Measurements from ENCODE around the gene LPAR5.
"Not testable (repeated sequence)": the region's sequence is repeated elsewhere in the genome, so short reads cannot be mapped to it uniquely, and the experiment has no call there.

The LPAR5 gene

DNA sequence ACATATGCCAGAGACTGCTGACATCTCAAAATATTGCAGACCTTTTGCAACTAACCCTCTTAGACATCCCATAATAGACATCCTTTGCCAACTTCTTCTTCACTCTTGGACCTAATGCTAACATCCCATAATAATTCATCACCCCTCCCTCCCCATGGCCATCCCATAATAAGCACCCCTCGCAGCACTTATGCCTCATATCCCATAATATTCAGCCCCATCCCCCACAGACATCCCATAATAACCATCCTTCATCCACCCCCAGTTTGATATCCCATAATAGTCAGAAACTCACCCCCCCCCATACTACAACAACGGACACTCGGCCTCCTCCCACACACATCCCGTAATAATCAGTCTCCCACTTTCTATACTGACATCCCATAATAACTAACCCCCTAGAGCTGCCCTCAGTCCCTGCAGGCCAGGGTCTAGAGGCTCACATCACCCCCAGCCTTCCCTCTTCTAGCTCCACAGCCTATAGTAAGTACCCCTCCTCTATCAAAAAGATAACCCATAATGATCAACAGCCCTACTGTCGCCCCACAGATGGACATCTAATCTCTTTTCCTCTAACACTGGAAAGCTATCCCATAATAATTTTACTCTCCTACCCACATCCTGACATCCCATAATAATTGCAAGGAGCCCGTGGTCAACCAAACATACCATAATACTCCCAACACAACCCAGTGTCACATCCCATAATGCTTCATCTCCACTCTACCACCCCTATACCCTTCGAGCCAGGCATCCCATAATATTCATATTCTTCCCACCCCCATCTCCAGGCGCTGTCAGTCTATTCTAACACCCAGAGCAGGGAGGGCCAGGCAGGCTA lies 27.8 kb downstream of the LPAR5 start:
- H3K4me3 ChIP-seq (ENCODE audit: low read length), result no peak overlapping the region
- no peak for TF ChIP-seq ZNF274 (IDR thresholded peaks at IDR 0.05; ENCODE audit: low read depth, low read length)

DNA sequence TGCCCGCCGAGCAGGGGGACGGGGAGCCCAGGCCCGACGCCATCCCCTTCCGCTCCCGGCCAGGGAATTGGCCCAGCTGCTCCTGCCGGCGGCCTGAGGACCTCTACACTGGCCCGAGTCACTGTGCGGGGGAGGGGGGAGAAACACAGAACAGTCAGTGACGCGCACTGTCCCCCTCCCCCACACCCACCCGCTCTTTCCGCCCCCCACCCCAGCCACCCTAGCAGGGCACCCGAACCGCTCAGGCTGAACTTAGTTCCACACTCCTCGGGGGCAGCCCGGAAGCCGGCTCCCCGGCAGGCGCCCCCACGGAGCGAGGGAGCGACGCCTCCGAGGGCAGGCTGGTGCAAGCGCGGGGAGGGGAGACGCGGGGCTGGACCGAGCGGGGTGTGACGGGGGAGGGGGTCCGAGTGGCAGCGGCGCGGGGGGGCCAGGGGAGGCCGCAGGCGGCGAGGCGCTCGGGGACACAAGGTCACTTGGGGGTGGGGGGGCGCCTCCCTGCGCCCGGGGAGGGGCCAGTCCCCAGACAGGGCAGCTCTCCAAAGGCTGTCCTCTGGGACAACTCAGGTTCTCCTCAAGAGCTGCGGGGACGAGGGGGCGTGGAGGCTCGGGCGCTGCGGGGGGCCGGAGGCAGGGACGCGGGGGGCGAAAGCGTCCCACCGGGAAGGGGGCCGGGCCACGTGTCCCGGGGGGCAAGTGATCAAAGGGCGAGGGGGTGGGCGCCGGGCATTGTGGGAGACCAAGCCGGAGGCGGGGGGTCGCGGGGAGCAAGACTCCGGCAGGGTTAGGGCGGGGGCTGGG lies 29.2 kb downstream of the LPAR5 start:
- no peak for TF ChIP-seq ZNF274 (IDR thresholded peaks at IDR 0.05; ENCODE audit: low read depth, low read length)
- peak overlapping the region; percentile 82 for H3K4me3 ChIP-seq (ENCODE audit: low read length)

- no peak for TF ChIP-seq ZNF274 (IDR thresholded peaks at IDR 0.05; ENCODE audit: low read depth, low read length)
Measured at GRCh38 chr12:6605421-6606330, 30.1 kb downstream of the LPAR5 start.

GRCh38 chr12:6604259-6605029 lies 31.3 kb downstream of the LPAR5 start:
- peak overlapping the region; percentile 82 for H3K4me3 ChIP-seq (ENCODE audit: low read length)

More at GRCh38 chr12:6605421-6606330, 30.1 kb downstream of the LPAR5 start:
- peak overlapping the region; percentile 82 for H3K4me3 ChIP-seq (ENCODE audit: low read length)

DNA sequence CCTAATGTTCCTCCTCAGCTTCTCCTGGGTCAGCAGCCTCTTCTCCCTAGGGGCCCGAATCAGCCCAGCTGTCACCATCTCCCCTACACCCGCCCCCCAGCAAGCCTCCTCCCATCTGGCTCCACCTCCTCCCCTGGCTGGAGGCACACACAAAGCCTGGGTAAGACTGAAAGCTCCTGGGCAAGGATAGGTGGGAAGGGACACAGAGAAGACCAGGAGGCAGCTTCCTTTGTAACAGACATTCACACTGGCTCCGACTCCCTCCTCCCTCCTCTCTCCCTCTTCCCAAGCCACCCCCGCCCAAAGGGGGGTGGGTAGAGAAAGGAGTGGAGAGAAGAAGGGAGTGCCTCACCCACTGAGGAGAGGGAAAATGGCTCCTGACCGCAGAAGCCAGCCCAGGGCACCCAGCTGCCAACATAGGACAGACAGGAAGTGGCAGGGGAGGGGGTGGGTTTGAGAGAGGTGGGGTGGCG lies 32.6 kb downstream of the LPAR5 start:
- TF ChIP-seq ZNF274 (IDR thresholded peaks at IDR 0.05; ENCODE audit: low read depth, low read length), result no peak
- no peak overlapping the region; the same call in 1 of the 2 replicates for H3K4me3 ChIP-seq (ENCODE audit: low read length)

More at GRCh38 chr12:6604259-6605029, 31.3 kb downstream of the LPAR5 start:
- TF ChIP-seq ZNF274 (IDR thresholded peaks at IDR 0.05; ENCODE audit: low read depth, low read length), result no peak

- no peak for TF ChIP-seq ZNF274 (IDR thresholded peaks at IDR 0.05; ENCODE audit: low read depth, low read length)
- no peak overlapping the region for H3K4me3 ChIP-seq (ENCODE audit: low read length)
Measured at GRCh38 chr12:6602526-6602925, 33.2 kb downstream of the LPAR5 start.

DNA sequence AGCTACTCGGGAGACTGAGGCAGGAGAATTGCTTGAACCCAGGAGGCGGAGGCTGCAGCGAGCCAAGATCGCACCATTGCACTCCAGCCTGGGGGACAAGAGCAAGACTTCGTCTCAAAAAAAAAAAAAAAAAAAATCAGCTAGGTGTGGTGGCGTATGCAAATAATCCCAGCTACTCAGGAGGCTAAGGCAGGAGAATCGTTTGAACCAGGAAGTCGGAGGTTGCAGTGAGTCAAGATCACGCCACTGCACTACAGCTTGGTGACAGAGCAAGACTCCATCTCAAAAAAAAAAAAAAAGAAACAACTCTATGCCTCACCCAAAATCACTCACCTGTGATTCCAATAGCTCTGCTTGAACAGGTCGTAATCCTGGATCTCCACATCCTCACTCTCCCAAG lies 40.1 kb downstream of the LPAR5 start:
- not testable (repeated sequence) for H3K4me3 ChIP-seq (ENCODE audit: low read length)

- TF ChIP-seq ZNF274 (IDR thresholded peaks at IDR 0.05; ENCODE audit: low read depth, low read length), result no peak
- no peak overlapping the region for H3K4me3 ChIP-seq (ENCODE audit: low read length)
Measured at GRCh38 chr12:6592087-6592486, 43.7 kb downstream of the LPAR5 start.

GRCh38 chr12:6586569-6586968 lies 49.2 kb downstream of the LPAR5 start:
- H3K4me3 ChIP-seq (ENCODE audit: low read length), result not testable (repeated sequence)

- TF ChIP-seq ZNF274 (IDR thresholded peaks at IDR 0.05; ENCODE audit: low read depth, low read length), result no peak
Measured at GRCh38 chr12:6584293-6584692, 51.5 kb downstream of the LPAR5 start.

GRCh38 chr12:6582959-6583358 lies 52.8 kb downstream of the LPAR5 start:
- no peak overlapping the region for H3K4me3 ChIP-seq (ENCODE audit: low read length)
- no peak for TF ChIP-seq ZNF274 (IDR thresholded peaks at IDR 0.05; ENCODE audit: low read depth, low read length)

More at GRCh38 chr12:6584293-6584692, 51.5 kb downstream of the LPAR5 start:
- no peak overlapping the region for H3K4me3 ChIP-seq (ENCODE audit: low read length)

DNA sequence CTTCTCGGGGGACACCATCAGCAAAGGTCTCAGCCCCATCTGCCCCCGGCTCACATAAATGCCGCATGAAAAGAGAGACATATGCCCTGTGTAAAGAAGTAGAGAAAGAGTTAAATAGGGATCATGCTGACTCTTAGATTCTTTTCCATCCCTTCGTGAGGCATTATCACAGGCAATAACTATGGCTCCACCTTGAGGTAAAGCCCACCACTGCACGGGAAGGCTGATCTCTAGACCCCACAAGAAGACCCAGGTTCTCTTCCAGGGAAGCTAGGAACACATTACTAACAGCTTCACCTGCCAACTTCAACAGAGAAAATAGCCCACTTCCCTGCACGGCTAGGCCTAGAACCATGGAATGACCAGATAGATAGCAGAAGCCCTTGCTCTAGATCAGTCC lies 53.6 kb downstream of the LPAR5 start:
- no peak for TF ChIP-seq ZNF274 (IDR thresholded peaks at IDR 0.05; ENCODE audit: low read depth, low read length)
- no peak overlapping the region for H3K4me3 ChIP-seq (ENCODE audit: low read length)

- H3K4me3 ChIP-seq (ENCODE audit: low read length), result no peak overlapping the region
- TF ChIP-seq ZNF274 (IDR thresholded peaks at IDR 0.05; ENCODE audit: low read depth, low read length), result no peak
Measured at GRCh38 chr12:6575648-6576047, 60.1 kb downstream of the LPAR5 start.

All from GM08714 (cell line).